IPS-NIHi11 (cell line): ENCODE results near the gene MRPL19.

Experiments
- DNase-seq: peaks from one replicate; pipeline ENCODE4 v3.0.0; 2012; ENCODE audit warnings: mixed read lengths, low spot score

Gene MRPL19

GRCh38 chr2:75616406-75616805 is 30.2 kb upstream of the MRPL19 start:
- no peak for DNase-seq

- no peak for DNase-seq
Measured at GRCh38 chr2:75616933-75617332, 29.6 kb upstream of the MRPL19 start.

GRCh38 chr2:75619956-75620740 is 26.4 kb upstream of the MRPL19 start:
- no peak for DNase-seq

- no peak for DNase-seq
Measured at GRCh38 chr2:75621228-75621627, 25.4 kb upstream of the MRPL19 start.

GRCh38 chr2:75622500-75622899 is 24.1 kb upstream of the MRPL19 start:
- no peak for DNase-seq

- DNase-seq = no peak
Measured at GRCh38 chr2:75622929-75623328, 23.7 kb upstream of the MRPL19 start.

- peak; percentile 80 for DNase-seq
Measured at GRCh38 chr2:75627902-75628504, 18.6 kb upstream of the MRPL19 start.

- DNase-seq = no peak
Measured at GRCh38 chr2:75632091-75632701, 14.4 kb upstream of the MRPL19 start.

- DNase-seq = no peak
Measured at GRCh38 chr2:75632813-75633212, 13.8 kb upstream of the MRPL19 start.

GRCh38 chr2:75633620-75634019 is 13.0 kb upstream of the MRPL19 start:
- no peak for DNase-seq

- DNase-seq = no peak
Measured at GRCh38 chr2:75634945-75635344, 11.6 kb upstream of the MRPL19 start.

- DNase-seq = no peak
Measured at GRCh38 chr2:75637568-75637967, 9.0 kb upstream of the MRPL19 start.

GRCh38 chr2:75640621-75641121 is 5.9 kb upstream of the MRPL19 start:
- DNase-seq = peak; percentile 62

GRCh38 chr2:75641587-75641986 is 5.0 kb upstream of the MRPL19 start:
- no peak for DNase-seq

- DNase-seq = no peak
Measured at GRCh38 chr2:75643980-75644379, 2.6 kb upstream of the MRPL19 start.

GRCh38 chr2:75645643-75646042 is 940 bp upstream of the MRPL19 start:
- no peak for DNase-seq

- no peak for DNase-seq
Measured at GRCh38 chr2:75646090-75646582, 447 bp upstream of the MRPL19 start.

- DNase-seq = no peak
Measured at GRCh38 chr2:75647771-75648170, 1.2 kb downstream of the MRPL19 start.

GRCh38 chr2:75654012-75654411 is 7.4 kb downstream of the MRPL19 start:
- DNase-seq = no peak

GRCh38 chr2:75655861-75656260 is 9.3 kb downstream of the MRPL19 start:
- no peak for DNase-seq

GRCh38 chr2:75656563-75656962 is 10.0 kb downstream of the MRPL19 start:
- no peak for DNase-seq

GRCh38 chr2:75657798-75658197 is 11.2 kb downstream of the MRPL19 start:
- no peak for DNase-seq

GRCh38 chr2:75666911-75667310 is 20.3 kb downstream of the MRPL19 start:
- no peak for DNase-seq
